ENCODE measurements around the gene ZRANB1.

Gene ZRANB1

DNA sequence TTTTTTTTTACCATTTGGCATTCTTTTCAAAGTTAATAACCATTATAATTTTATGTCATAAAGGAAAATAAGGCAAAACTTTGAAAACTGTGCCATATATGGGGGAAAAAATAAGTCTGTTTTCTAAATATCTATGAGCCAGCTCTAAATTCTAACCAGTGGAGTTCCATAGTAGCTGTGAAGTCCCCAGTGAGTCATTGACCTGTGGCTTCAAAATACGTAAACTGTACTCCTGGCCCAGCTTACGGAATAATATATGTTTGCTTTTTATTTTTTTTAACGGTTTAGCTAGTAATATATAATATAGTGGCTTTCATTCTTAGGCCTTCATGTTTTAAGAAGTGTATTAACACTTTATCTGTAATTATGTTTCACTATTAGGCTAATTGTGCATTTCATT, 20.5 kb downstream of the ZRANB1 start:
- no peaks in the 10 kb centered on the region for H3K27me3 ChIP-seq (ENCODE audit: control insufficient read depth, insufficient read depth, low read length)
- peaks cover 13% of the 10 kb centered on the region; the same call in 1 of the 2 replicates for H3K4me1 ChIP-seq (ENCODE audit: control insufficient read depth, insufficient read depth, low read length)
- H3K9ac ChIP-seq (ENCODE audit: low read depth, low read length): no peak overlapping the region
- H3K9me3 ChIP-seq (ENCODE audit: control insufficient read depth, insufficient read depth, low read length): no peaks in the 10 kb centered on the region
- no peak overlapping the region for H3K27ac ChIP-seq (ENCODE audit: low read depth, low read length)
- H3K4me3 ChIP-seq (ENCODE audit: low read depth, low read length): no peak overlapping the region
- H3K36me3 ChIP-seq (ENCODE audit: control insufficient read depth, insufficient read depth, low read length): peaks cover 17% of the 10 kb centered on the region

GRCh38 chr10:124963866-124964720, 22.2 kb downstream of the ZRANB1 start:
- peaks cover 32% of the 10 kb centered on the region for H3K36me3 ChIP-seq (ENCODE audit: control insufficient read depth, insufficient read depth, low read length)
- no peak overlapping the region for H3K9ac ChIP-seq (ENCODE audit: low read depth, low read length)
- peaks cover 7% of the 10 kb centered on the region; the same call in 1 of the 2 replicates for H3K4me1 ChIP-seq (ENCODE audit: control insufficient read depth, insufficient read depth, low read length)
- H3K4me3 ChIP-seq (ENCODE audit: low read depth, low read length): no peak overlapping the region
- no peaks in the 10 kb centered on the region for H3K9me3 ChIP-seq (ENCODE audit: control insufficient read depth, insufficient read depth, low read length)
- H3K27me3 ChIP-seq (ENCODE audit: control insufficient read depth, insufficient read depth, low read length): no peaks in the 10 kb centered on the region
- no peak overlapping the region for H3K27ac ChIP-seq (ENCODE audit: low read depth, low read length)

DNA sequence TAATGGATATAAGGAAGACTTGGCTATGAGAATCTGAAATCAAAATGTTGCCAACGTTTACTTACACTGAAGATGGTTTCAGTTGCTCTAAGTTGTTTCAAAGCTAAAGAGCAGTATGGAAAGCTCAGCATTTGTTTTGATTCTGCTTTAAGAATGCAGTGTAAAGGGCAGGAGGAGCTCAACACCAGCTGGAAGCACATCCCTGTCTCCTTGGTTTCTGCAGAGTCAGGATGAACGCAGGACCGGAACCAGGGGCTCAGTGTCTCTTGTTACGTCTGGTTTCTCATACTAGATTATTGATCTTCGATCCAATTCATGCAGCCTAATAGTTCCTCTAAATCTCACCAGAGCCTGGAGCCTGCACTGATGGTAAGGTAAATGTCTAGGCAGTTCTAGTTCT, 24.1 kb downstream of the ZRANB1 start:
- H3K27me3 ChIP-seq (ENCODE audit: control insufficient read depth, insufficient read depth, low read length): no peaks in the 10 kb centered on the region
- no peak overlapping the region for H3K4me3 ChIP-seq (ENCODE audit: low read depth, low read length)
- H3K9ac ChIP-seq (ENCODE audit: low read depth, low read length): no peak overlapping the region
- peaks cover 44% of the 10 kb centered on the region for H3K36me3 ChIP-seq (ENCODE audit: control insufficient read depth, insufficient read depth, low read length)
- H3K9me3 ChIP-seq (ENCODE audit: control insufficient read depth, insufficient read depth, low read length): no peaks in the 10 kb centered on the region
- no peak overlapping the region for H3K27ac ChIP-seq (ENCODE audit: low read depth, low read length)
- no peaks in the 10 kb centered on the region for H3K4me1 ChIP-seq (ENCODE audit: control insufficient read depth, insufficient read depth, low read length)

- no peaks in the 10 kb centered on the region for H3K9me3 ChIP-seq (ENCODE audit: control insufficient read depth, insufficient read depth, low read length)
- no peaks in the 10 kb centered on the region for H3K4me1 ChIP-seq (ENCODE audit: control insufficient read depth, insufficient read depth, low read length)
- H3K9ac ChIP-seq (ENCODE audit: low read depth, low read length): no peak overlapping the region
- H3K36me3 ChIP-seq (ENCODE audit: control insufficient read depth, insufficient read depth, low read length): peaks cover 56% of the 10 kb centered on the region
- no peaks in the 10 kb centered on the region for H3K27me3 ChIP-seq (ENCODE audit: control insufficient read depth, insufficient read depth, low read length)
- no peak overlapping the region for H3K4me3 ChIP-seq (ENCODE audit: low read depth, low read length)
- no peak overlapping the region for H3K27ac ChIP-seq (ENCODE audit: low read depth, low read length)
Observed at GRCh38 chr10:124967255-124967654, 25.3 kb downstream of the ZRANB1 start.

DNA sequence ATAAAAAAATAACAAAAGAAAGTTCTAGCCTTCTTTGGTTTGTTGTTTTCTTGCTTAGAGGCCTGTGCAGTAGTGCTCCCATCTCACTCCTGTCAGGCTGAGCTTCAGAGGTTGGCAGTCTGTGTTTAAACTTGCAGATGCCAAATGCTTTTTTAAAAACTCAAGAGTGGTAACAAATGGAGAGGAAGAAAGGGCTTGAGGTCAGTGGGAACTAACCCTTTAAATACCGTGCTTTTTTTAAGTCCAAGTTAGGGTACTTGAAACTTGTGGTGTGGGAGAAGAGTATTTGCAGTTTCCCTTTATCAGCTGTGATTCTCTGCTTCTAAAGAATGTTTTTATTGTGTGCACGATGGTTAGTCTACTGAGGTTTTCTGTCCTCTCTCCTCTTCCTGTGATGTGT, 29.4 kb downstream of the ZRANB1 start:
- Histone ChIP-seq H3K4me1 (ENCODE audit: control insufficient read depth, insufficient read depth, low read length) (no peaks in the 10 kb centered on the region), H3K27ac (ENCODE audit: low read depth, low read length) (no peak overlapping the region), H3K4me3 (ENCODE audit: low read depth, low read length) (no peak overlapping the region), H3K36me3 (ENCODE audit: control insufficient read depth, insufficient read depth, low read length) (peaks cover 89% of the 10 kb centered on the region), H3K27me3 (ENCODE audit: control insufficient read depth, insufficient read depth, low read length) (no peaks in the 10 kb centered on the region), H3K9ac (ENCODE audit: low read depth, low read length) (no peak overlapping the region), H3K9me3 (ENCODE audit: control insufficient read depth, insufficient read depth, low read length) (no peaks in the 10 kb centered on the region)

DNA sequence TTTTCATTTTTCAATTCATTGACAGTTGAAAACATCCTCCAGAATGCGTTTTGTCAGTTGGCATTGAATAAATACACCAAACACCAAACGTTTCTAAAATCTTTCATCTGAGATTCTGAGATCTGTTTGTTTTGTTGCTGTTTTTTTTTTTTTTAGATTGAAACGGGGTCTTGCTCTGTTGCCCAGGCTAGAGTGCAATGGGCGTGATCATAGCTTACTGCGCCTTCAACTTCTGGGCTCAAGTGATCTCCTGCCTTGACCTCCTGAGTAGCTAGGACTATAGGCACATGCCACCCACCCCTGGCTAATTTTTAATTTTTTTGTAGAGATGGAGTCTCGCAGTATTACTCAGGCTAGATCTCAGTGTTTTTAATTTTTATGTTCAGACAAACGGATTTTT, 30.7 kb downstream of the ZRANB1 start:
- Histone ChIP-seq H3K9me3 (ENCODE audit: control insufficient read depth, insufficient read depth, low read length) (no peaks in the 10 kb centered on the region), H3K36me3 (ENCODE audit: control insufficient read depth, insufficient read depth, low read length) (peaks cover 76% of the 10 kb centered on the region), H3K27me3 (ENCODE audit: control insufficient read depth, insufficient read depth, low read length) (no peaks in the 10 kb centered on the region), H3K4me1 (ENCODE audit: control insufficient read depth, insufficient read depth, low read length) (no peaks in the 10 kb centered on the region), H3K4me3 (ENCODE audit: low read depth, low read length) (no peak overlapping the region), H3K9ac (ENCODE audit: low read depth, low read length) (no peak overlapping the region), H3K27ac (ENCODE audit: low read depth, low read length) (no peak overlapping the region)

GRCh38 chr10:124974131-124974530, 32.2 kb downstream of the ZRANB1 start:
- no peak overlapping the region for H3K4me3 ChIP-seq (ENCODE audit: low read depth, low read length)
- no peaks in the 10 kb centered on the region for H3K27me3 ChIP-seq (ENCODE audit: control insufficient read depth, insufficient read depth, low read length)
- H3K9me3 ChIP-seq (ENCODE audit: control insufficient read depth, insufficient read depth, low read length): no peaks in the 10 kb centered on the region
- no peaks in the 10 kb centered on the region for H3K4me1 ChIP-seq (ENCODE audit: control insufficient read depth, insufficient read depth, low read length)
- H3K27ac ChIP-seq (ENCODE audit: low read depth, low read length): no peak overlapping the region
- H3K9ac ChIP-seq (ENCODE audit: low read depth, low read length): no peak overlapping the region
- peaks cover 69% of the 10 kb centered on the region for H3K36me3 ChIP-seq (ENCODE audit: control insufficient read depth, insufficient read depth, low read length)

DNA sequence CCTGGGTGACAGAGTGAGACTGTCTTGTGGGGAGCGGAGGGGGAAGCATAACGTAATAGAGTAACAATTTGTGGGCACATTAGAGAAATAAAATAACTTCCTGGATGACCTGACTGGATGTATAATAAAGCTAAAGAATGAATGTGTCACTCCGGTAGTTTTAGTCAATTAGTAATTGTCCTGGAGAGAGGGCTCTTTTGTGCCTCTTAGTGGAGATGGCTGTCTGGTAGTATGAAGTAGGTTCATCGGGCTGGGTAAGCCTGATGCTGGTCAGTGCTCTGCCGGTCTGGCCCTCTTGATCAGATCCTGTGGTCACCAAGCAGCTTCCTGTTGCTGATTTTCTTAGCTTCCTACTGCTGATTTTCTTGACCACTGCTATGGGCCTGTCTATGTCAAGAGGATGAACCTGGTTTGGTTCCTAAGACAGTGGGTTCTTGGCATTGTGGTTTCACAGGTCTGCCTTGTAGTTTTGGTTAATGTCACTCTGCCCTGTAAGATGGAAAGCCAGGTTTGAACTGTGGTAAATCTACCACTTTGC, 34.1 kb downstream of the ZRANB1 start:
- Histone ChIP-seq H3K4me3 (ENCODE audit: low read depth, low read length) (no peak overlapping the region), H3K27me3 (ENCODE audit: control insufficient read depth, insufficient read depth, low read length) (no peaks in the 10 kb centered on the region), H3K9me3 (ENCODE audit: control insufficient read depth, insufficient read depth, low read length) (no peaks in the 10 kb centered on the region), H3K9ac (ENCODE audit: low read depth, low read length) (no peak overlapping the region), H3K27ac (ENCODE audit: low read depth, low read length) (no peak overlapping the region), H3K4me1 (ENCODE audit: control insufficient read depth, insufficient read depth, low read length) (no peaks in the 10 kb centered on the region), H3K36me3 (ENCODE audit: control insufficient read depth, insufficient read depth, low read length) (peaks cover 63% of the 10 kb centered on the region)

GRCh38 chr10:124977161-124977560, 35.2 kb downstream of the ZRANB1 start:
- no peak overlapping the region for H3K27ac ChIP-seq (ENCODE audit: low read depth, low read length)
- H3K4me3 ChIP-seq (ENCODE audit: low read depth, low read length): no peak overlapping the region

GRCh38 chr10:124977648-124978375, 35.9 kb downstream of the ZRANB1 start:
- H3K9ac ChIP-seq (ENCODE audit: low read depth, low read length): no peak overlapping the region
- H3K27me3 ChIP-seq (ENCODE audit: control insufficient read depth, insufficient read depth, low read length): no peaks in the 10 kb centered on the region
- no peak overlapping the region for H3K4me3 ChIP-seq (ENCODE audit: low read depth, low read length)
- no peak overlapping the region for H3K27ac ChIP-seq (ENCODE audit: low read depth, low read length)
- H3K4me1 ChIP-seq (ENCODE audit: control insufficient read depth, insufficient read depth, low read length): no peaks in the 10 kb centered on the region
- no peaks in the 10 kb centered on the region for H3K9me3 ChIP-seq (ENCODE audit: control insufficient read depth, insufficient read depth, low read length)
- peaks cover 63% of the 10 kb centered on the region for H3K36me3 ChIP-seq (ENCODE audit: control insufficient read depth, insufficient read depth, low read length)

More at GRCh38 chr10:124977161-124977560, 35.2 kb downstream of the ZRANB1 start:
- no peaks in the 10 kb centered on the region for H3K27me3 ChIP-seq (ENCODE audit: control insufficient read depth, insufficient read depth, low read length)
- no peaks in the 10 kb centered on the region for H3K9me3 ChIP-seq (ENCODE audit: control insufficient read depth, insufficient read depth, low read length)
- H3K4me1 ChIP-seq (ENCODE audit: control insufficient read depth, insufficient read depth, low read length): no peaks in the 10 kb centered on the region
- no peak overlapping the region for H3K9ac ChIP-seq (ENCODE audit: low read depth, low read length)
- peaks cover 63% of the 10 kb centered on the region for H3K36me3 ChIP-seq (ENCODE audit: control insufficient read depth, insufficient read depth, low read length)

DNA sequence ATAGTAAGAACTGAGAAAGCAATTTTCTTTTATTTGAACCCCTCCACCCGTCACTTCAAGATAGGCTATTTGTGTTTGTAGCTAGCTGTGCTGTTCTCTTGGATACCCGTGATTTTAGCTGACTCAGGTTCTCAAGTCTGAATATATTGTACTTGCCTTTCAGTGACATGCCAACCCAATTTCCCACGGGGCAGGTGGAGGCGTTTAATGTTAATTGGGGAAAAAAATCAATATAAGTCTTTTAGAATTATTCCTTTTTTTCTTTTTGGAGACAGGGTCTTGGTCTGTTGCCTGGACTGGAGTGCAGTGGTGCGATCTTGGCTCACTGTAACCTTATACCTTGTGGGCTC, 36.4 kb downstream of the ZRANB1 start:
- Histone ChIP-seq H3K9ac (ENCODE audit: low read depth, low read length) (no peak overlapping the region), H3K27ac (ENCODE audit: low read depth, low read length) (no peak overlapping the region), H3K4me3 (ENCODE audit: low read depth, low read length) (no peak overlapping the region), H3K27me3 (ENCODE audit: control insufficient read depth, insufficient read depth, low read length) (no peaks in the 10 kb centered on the region), H3K36me3 (ENCODE audit: control insufficient read depth, insufficient read depth, low read length) (peaks cover 63% of the 10 kb centered on the region), H3K9me3 (ENCODE audit: control insufficient read depth, insufficient read depth, low read length) (no peaks in the 10 kb centered on the region), H3K4me1 (ENCODE audit: control insufficient read depth, insufficient read depth, low read length) (no peaks in the 10 kb centered on the region)

Measured in HUES48 (cell line).